Adrenal gland (tissue), 12 donors: Measurements from ENCODE around the gene PDE8A. TPM values are rescaled to one million over a fixed set of nuclear protein-coding genes. Genes with fewer than 3 reads are reported as not detected.
A peak's percentile ranks its signal among the peaks of the same experiment; 100 is the strongest.

Source experiments
- DNase-seq, 7 donors: peaks; one replicate each; pipeline ENCODE4 v3.0.0-alpha.2; 2019 to 2020
- H3K27ac ChIP-seq, 5 donors: fragments of 200-600 bp; sonication (generic) in 4 of 5; 1 replicate in 3 of 5; 2 replicates in 2 of 5; pipeline versions ENCODE4 v1.5.1 to v1.8.0; 2016 to 2020; ENCODE audit warnings: mild to moderate bottlenecking in 1 of 5
- H3K27me3 ChIP-seq: fragments of 200-600 bp; 2 replicates; pipeline ENCODE4 v1.8.0; 2021
- H3K36me3 ChIP-seq, 2 donors: fragments of 200-600 bp; replicated peaks in 1 of 2; 1 replicate in 1 of 2; 2 replicates in 1 of 2; pipeline versions ENCODE4 v1.5.1 to v1.8.0; 2018 to 2022
- H3K4me1 ChIP-seq, 2 donors: fragments of 200-600 bp; replicated peaks in 1 of 2; 1 replicate in 1 of 2; 2 replicates in 1 of 2; pipeline versions ENCODE4 v1.5.1 to v1.8.0; 2018 to 2021
- H3K4me3 ChIP-seq, 4 donors: fragments of 200-600 bp; sonication (generic) in 3 of 4; one replicate each; pipeline ENCODE4 v1.5.1; 2016 to 2018
- H3K9me3 ChIP-seq, 3 donors: fragments of 200-600 bp; sonication (generic) in 1 of 3; replicated peaks in 1 of 3; 1 replicate in 2 of 3; 2 replicates in 1 of 3; pipeline versions ENCODE4 v1.5.1 to v1.8.0; 2016 to 2021
- CTCF ChIP-seq, 6 experiments: fragments of 450-650 bp in 4 of 6; fragments of 200-600 bp in 2 of 6; sonication (generic) in 1 of 6; IDR thresholded peaks; 1 replicate in 5 of 6; 2 replicates in 1 of 6; pipeline versions ENCODE4 v1.5.1 to v1.8.0; 2016 to 2021; ENCODE audit warnings: antibody characterized with exemption in 6 of 6, mild to moderate bottlenecking in 2 of 6, moderate library complexity in 1 of 6
- POLR2A ChIP-seq, 2 donors: fragments of 450-650 bp; IDR thresholded peaks; one replicate each; pipeline ENCODE4 v1.6.1; 2017; ENCODE audit warnings: antibody characterized with exemption in 2 of 2, mild to moderate bottlenecking in 2 of 2, moderate library complexity in 1 of 2
- WGBS, 4 donors: extraction: QIAGEN DNeasy Blood & Tissue Kit in 2 of 4; methylation state at CpG; one replicate each; pipeline versions ENCODE4 v1.1.5 to v1.1.7; 2013 to 2017; 5-methylcytosine and 5-hydroxymethylcytosine counted together
- intact Hi-C, 2 donors: fragments of 100-400 bp; cut with DNase I; formaldehyde crosslinking; loops; one replicate each; pipeline versions ENCODE4 v1.14.1 to v1.15.0; 2022 to 2023
- polyA plus RNA-seq, 3 donors: library from polyadenylated mRNA; stranded (reverse); fragments of 200-250 nt in 2 of 3; fragments of 350-450 nt in 1 of 3; fragmentation: Illumina TruSeq in 1 of 3; extraction: RNeasy Lipid Tissue Mini Kit (QIAGEN cat#74804) in 1 of 3; gene quantifications; one replicate each; pipeline ENCODE4 v1.2.3, GENCODE V29; 2013 to 2014
- total RNA-seq, 9 donors: library from RNA; depleted of rRNA in 4 of 9; stranded (reverse); fragments of >200 nt in 4 of 9; fragments of 120-200 nt in 1 of 9; fragmentation: NEBNext Ultra II Directional in 1 of 9; extraction: Animal tissue kit (Norgen Biotek cat#: 25700) in 1 of 9; gene quantifications; one replicate each; pipeline versions ENCODE4 v1.1.0 to v1.2.4, GENCODE V29; 2013 to 2023
- donor health status: healthy with polysubstance abuse.
- donor health status: Bipolar disorder and iron deficiency.
- donor health status: DM: yes; HTN: yes; CAD: no.
- donor health status: DM: no; HTN: no; CAD: no.
- donor health status: DM: no; HTN: no; CAD: no.
- donor health status: DM: yes; HTN: yes; CAD: no.

The PDE8A gene
- total and polyA plus RNA-seq, 12 donors = 47.3 to 123 (median 66.4) TPM

DNA sequence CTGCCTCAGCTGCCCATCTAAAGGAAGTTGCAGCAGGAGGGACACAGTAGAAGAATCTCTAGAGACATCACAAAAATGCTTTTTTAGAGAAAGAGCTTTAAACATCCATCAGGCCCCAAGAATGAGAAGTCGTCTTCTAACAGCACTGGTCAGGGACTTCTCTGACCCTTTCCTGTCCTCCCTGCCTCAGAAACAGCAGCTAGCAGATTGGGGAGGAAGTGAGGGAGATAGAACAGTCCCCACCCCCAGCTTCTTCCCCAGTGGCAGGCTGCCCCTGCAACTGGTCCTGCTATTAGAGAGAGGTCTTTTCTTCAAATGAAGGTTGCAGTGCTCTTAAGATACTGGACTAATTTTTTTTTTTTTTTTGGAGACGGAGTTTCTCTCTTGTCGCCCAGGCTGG, 55.1 kb downstream of the PDE8A start:
- no peak for TF ChIP-seq POLR2A (IDR thresholded peaks at IDR 0.05)
- TF ChIP-seq CTCF (IDR thresholded peaks at IDR 0.05) = no peak
- 46 to 57% (median 50%) methylated on average over 3 of the region's 3 CpGs for WGBS, 4 donors
- H3K4me3 ChIP-seq = no peak overlapping the region
- DNase-seq = no peak
- H3K9me3 ChIP-seq = no peaks in the 10 kb centered on the region
- H3K4me1 ChIP-seq = peaks cover 0 to 44% of the 10 kb centered on the region in 2 donors
- intact Hi-C loops = no loop called here
- no peaks in the 10 kb centered on the region for H3K36me3 ChIP-seq
- H3K27me3 ChIP-seq = no peaks in the 10 kb centered on the region
- H3K27ac ChIP-seq = no peak overlapping the region

GRCh38 chr15:85037641-85038040, 56.0 kb downstream of the PDE8A start:
- H3K36me3 ChIP-seq = no peaks in the 10 kb centered on the region
- H3K27me3 ChIP-seq = no peaks in the 10 kb centered on the region
- WGBS, 4 donors = 87 to 92% (median 90%) methylated on average over 2 of the region's 2 CpGs
- no peaks in the 10 kb centered on the region for H3K9me3 ChIP-seq
- H3K4me3 ChIP-seq = no peak overlapping the region
- intact Hi-C loops = no loop called here
- TF ChIP-seq CTCF (IDR thresholded peaks at IDR 0.05) (no peak), POLR2A (IDR thresholded peaks at IDR 0.05) (no peak)
- H3K4me1 ChIP-seq = peaks cover 0 to 35% of the 10 kb centered on the region in 2 donors
- H3K27ac ChIP-seq = no peak overlapping the region
- DNase-seq = no peak

GRCh38 chr15:85041230-85041629, 59.6 kb downstream of the PDE8A start:
- DNase-seq = no peak
- intact Hi-C loops = loop anchor here (10.0 kb wide), 1 partner anchor 86 kb away; no protein-coding TSS in a partner anchor
- Histone ChIP-seq H3K36me3 (no peaks in the 10 kb centered on the region), H3K4me1 (peaks cover 0 to 29% of the 10 kb centered on the region in 2 donors), H3K27ac (no peak overlapping the region), H3K27me3 (no peaks in the 10 kb centered on the region), H3K4me3 (no peak overlapping the region), H3K9me3 (no peaks in the 10 kb centered on the region)
- TF ChIP-seq POLR2A (IDR thresholded peaks at IDR 0.05) (no peak), CTCF (IDR thresholded peaks at IDR 0.05) (no peak)
- WGBS, 4 donors = 63 to 88% (median 78%) methylated on average over 5 of the region's 5 CpGs

- H3K27me3 ChIP-seq = no peaks in the 10 kb centered on the region
- WGBS, 4 donors = 59 to 69% (median 62%) methylated on average over 3 of the region's 3 CpGs
- intact Hi-C loops = loop anchor here (10.0 kb wide), 1 partner anchor 90 kb away; no protein-coding TSS in a partner anchor
- no peak overlapping the region for H3K27ac ChIP-seq
- TF ChIP-seq CTCF (IDR thresholded peaks at IDR 0.05) (peak; percentile 39 to 78 (median 68)), POLR2A (IDR thresholded peaks at IDR 0.05) (no peak)
- H3K4me3 ChIP-seq = no peak overlapping the region
- peak; percentile 66 to 87 (median 71) for DNase-seq
- H3K36me3 ChIP-seq = no peaks in the 10 kb centered on the region
- no peaks in the 10 kb centered on the region for H3K9me3 ChIP-seq
- peaks cover 0 to 33% of the 10 kb centered on the region in 2 donors for H3K4me1 ChIP-seq
Measured at GRCh38 chr15:85044251-85044853, 62.7 kb downstream of the PDE8A start.
